Measurements from ENCODE around the gene KRT73. TPM values are rescaled to one million over a fixed set of nuclear protein-coding genes. Genes with fewer than 3 reads are reported as not detected.

KRT73 gene
- total and polyA plus RNA-seq, 2 donors (not counting 3 experiments of a cell fraction or from before 2014, with no cell fraction given) = not detected

GRCh38 chr12:52641468-52641867, 23.1 kb upstream of the KRT73 start:
- ChIA-PET CTCF (no interaction called here), POLR2A (no interaction called here)
- Histone ChIP-seq H3K9ac (replicated peaks; ENCODE audit: extremely low read depth, insufficient read depth, low read length) (no peak overlapping the region), H4K20me1 (replicated peaks; ENCODE audit: control insufficient read depth, extremely low read depth, insufficient read depth, low read length) (no peaks in the 10 kb centered on the region), H3K9me3 (replicated peaks; ENCODE audit: control insufficient read depth, insufficient read depth, low read length) (no peaks in the 10 kb centered on the region), H2AFZ (ENCODE audit: low read depth, low read length) (no peak overlapping the region), H3K4me3 (replicated peaks in 1 of 3; ENCODE audit: insufficient read depth in 1 of 3, low read depth in 1 of 3, low read length in 3 of 3) (no peak overlapping the region), H3K27ac (ENCODE audit: insufficient read depth, low read depth, low read length) (no peak overlapping the region), H3K27me3 (ENCODE audit: control insufficient read depth in 2 of 2, insufficient read depth in 2 of 2, low read length in 2 of 2) (peaks cover 9 to 23% of the 10 kb centered on the region in 2 experiments), H3K36me3 (ENCODE audit: control insufficient read depth in 2 of 2, extremely low read depth in 1 of 2, insufficient read depth in 2 of 2, low read length in 2 of 2) (no peaks in the 10 kb centered on the region), H3K79me2 (ENCODE audit: control insufficient read depth, insufficient read depth, low read length) (no peaks in the 10 kb centered on the region), H3K9me1 (replicated peaks; ENCODE audit: control insufficient read depth, extremely low read depth, insufficient read depth, low read length) (no peaks in the 10 kb centered on the region), H3K4me1 (ENCODE audit: control insufficient read depth, extremely low read depth, insufficient read depth, low read length) (no peaks in the 10 kb centered on the region), H3K4me2 (ENCODE audit: insufficient read depth, low read length) (no peak overlapping the region)
- FAIRE-seq (no peak), DNase-seq (ENCODE audit: low read depth, low spot score) (no peak)
- BruUV-seq (replicated peaks) = no TSS peak
- intact Hi-C loops (cut with micrococcal nuclease) (no loop called here), dilution Hi-C loops (cut with MboI; ENCODE audit: extremely low pct_ligation_motif_present, low sequenced_read_pairs) (no loop called here)
- no peak for TF ChIP-seq MYC (IDR thresholded peaks at IDR 0.05; ENCODE audit: low read depth, low read length)
- no peak for TF ChIP-seq JUN (IDR thresholded peaks at IDR 0.05; ENCODE audit: borderline replicate concordance, insufficient read depth, insufficient read length, low read depth)
- no peak for TF ChIP-seq FOS (IDR thresholded peaks at IDR 0.05; ENCODE audit: borderline replicate concordance, insufficient read depth, low read length)
- no peak for TF ChIP-seq POLR2A (IDR thresholded peaks at IDR 0.05; ENCODE audit: low read depth, low read length)
- no peak for TF ChIP-seq EZH2 (IDR thresholded peaks at IDR 0.05; ENCODE audit: borderline replicate concordance, low read depth, low read length, severe bottlenecking)
- TF ChIP-seq POLR2AphosphoS5 (IDR thresholded peaks at IDR 0.05; ENCODE audit: insufficient read depth, low read depth, low read length) = no peak
- no peak for TF ChIP-seq MAX (IDR thresholded peaks at IDR 0.05; ENCODE audit: insufficient read depth, insufficient read length)
- TF ChIP-seq GATA2 (IDR thresholded peaks at IDR 0.05; ENCODE audit: insufficient read depth, insufficient read length, low read depth, low read length) = no peak
- no peak for TF ChIP-seq CTCF (IDR thresholded peaks at IDR 0.05; ENCODE audit: extremely low read depth in 1 of 2, insufficient read depth in 1 of 2, low read depth in 1 of 2, low read length in 2 of 2)
